Loucy (cell line): ENCODE data around the gene SDCCAG8.

ENCODE experiments used
- CTCF ChIP-seq: fragments of 200-600 bp; sonication (generic); conservative IDR thresholded peaks from 2 replicates; pipeline ENCODE4 v1.5.1; 2014; ENCODE audit warnings: mild to moderate bottlenecking, antibody characterized with exemption, low read length
- EZH2phosphoT487 ChIP-seq: fragments of 200-600 bp; IDR thresholded peaks from 2 replicates; pipeline ENCODE4 v1.6.1; 2018; ENCODE audit warnings: antibody characterized with exemption, mild to moderate bottlenecking, moderate library complexity, borderline replicate concordance

GRCh38 chr1:243291292-243291691 is 35.5 kb downstream of the SDCCAG8 start:
- TF ChIP-seq CTCF = no peak
- TF ChIP-seq EZH2phosphoT487 = no peak
